Mesenchymal stem cell (in vitro differentiated cells and primary cell): ENCODE data around the gene LCLAT1.

Source experiments
- DNase-seq: peaks from one replicate; pipeline ENCODE4 v3.0.0-alpha.2; 2013
- H2AFZ ChIP-seq: one replicate; pipeline ENCODE4 v1.6.1; 2013; ENCODE audit warnings: low read depth, mild to moderate bottlenecking, control low read depth, inconsistent platforms, low read length, moderate library complexity
- H2AK5ac ChIP-seq: 2 replicates; pipeline ENCODE4 v1.6.1; 2013; ENCODE audit warnings: low read length, moderate library complexity, mild to moderate bottlenecking, inconsistent platforms; ENCODE audit not compliant: severe bottlenecking
- H2BK120ac ChIP-seq: one replicate; pipeline ENCODE4 v1.6.1; 2013; ENCODE audit warnings: low read depth, mild to moderate bottlenecking, inconsistent platforms, low read length, moderate library complexity
- H2BK12ac ChIP-seq, 2 experiments: one replicate each; pipeline ENCODE4 v1.6.1; 2013; ENCODE audit warnings: inconsistent platforms in 2 of 2, low read length in 2 of 2, mild to moderate bottlenecking in 2 of 2, moderate library complexity in 2 of 2, control low read depth in 1 of 2
- H2BK15ac ChIP-seq: one replicate; pipeline ENCODE4 v1.6.1; 2013; ENCODE audit warnings: mild to moderate bottlenecking, low read depth, inconsistent platforms; ENCODE audit not compliant: poor library complexity, severe bottlenecking
- H2BK5ac ChIP-seq: 2 replicates; pipeline ENCODE4 v1.6.1; 2013; ENCODE audit warnings: low read depth, mild to moderate bottlenecking, low read length, control low read depth, inconsistent platforms; ENCODE audit not compliant: poor library complexity, severe bottlenecking
- H3K14ac ChIP-seq, 2 experiments: one replicate each; pipeline ENCODE4 v1.6.1; 2013; ENCODE audit warnings: inconsistent platforms in 2 of 2, low read length in 2 of 2, control low read depth in 1 of 2, mild to moderate bottlenecking in 1 of 2, moderate library complexity in 1 of 2
- H3K18ac ChIP-seq, 2 experiments: one replicate each; pipeline ENCODE4 v1.6.1; 2013; ENCODE audit warnings: inconsistent platforms in 2 of 2, low read length in 2 of 2, control low read depth in 1 of 2, low read depth in 1 of 2, mild to moderate bottlenecking in 1 of 2
- H3K23ac ChIP-seq, 2 experiments: one replicate each; pipeline ENCODE4 v1.6.1; 2013; ENCODE audit warnings: inconsistent platforms in 2 of 2, low read length in 2 of 2, mild to moderate bottlenecking in 2 of 2, moderate library complexity in 2 of 2, control low read depth in 1 of 2
- H3K27ac ChIP-seq: 2 replicates; pipeline ENCODE4 v1.5.1; 2013; ENCODE audit warnings: mild to moderate bottlenecking, moderate library complexity, low read length, control low read depth, inconsistent platforms; ENCODE audit not compliant: poor library complexity, severe bottlenecking
- H3K27me3 ChIP-seq, 2 experiments: 2 replicates each; pipeline versions ENCODE4 v1.6.1 to v1.7.0; 2013; ENCODE audit warnings: low read length in 2 of 2, mild to moderate bottlenecking in 2 of 2, moderate library complexity in 2 of 2, control low read depth in 1 of 2, inconsistent platforms in 1 of 2; ENCODE audit not compliant: control insufficient read depth in 1 of 2, insufficient read depth in 1 of 2
- H3K36me3 ChIP-seq, 2 experiments: 2 replicates each; pipeline versions ENCODE4 v1.6.1 to v1.7.0; 2013; ENCODE audit warnings: low read length in 2 of 2, control low read depth in 1 of 2, inconsistent platforms in 1 of 2, low read depth in 1 of 2, mild to moderate bottlenecking in 1 of 2; ENCODE audit not compliant: insufficient read depth in 2 of 2, control insufficient read depth in 1 of 2
- H3K4ac ChIP-seq, 2 experiments: one replicate each; pipeline ENCODE4 v1.6.1; 2013; ENCODE audit warnings: inconsistent platforms in 2 of 2, low read length in 2 of 2, mild to moderate bottlenecking in 2 of 2, moderate library complexity in 2 of 2, control low read depth in 1 of 2, low read depth in 1 of 2
- H3K4me1 ChIP-seq: 2 replicates; pipeline ENCODE4 v1.6.1; 2013; ENCODE audit warnings: low read depth, low read length, control low read depth; ENCODE audit not compliant: control insufficient read depth, insufficient read depth
- H3K4me2 ChIP-seq: 2 replicates; pipeline ENCODE4 v1.6.1; 2013; ENCODE audit warnings: low read length, mild to moderate bottlenecking, inconsistent platforms; ENCODE audit not compliant: poor library complexity, severe bottlenecking
- H3K4me3 ChIP-seq, 2 experiments: 2 replicates each; pipeline versions ENCODE4 v1.5.1 to v1.7.0; 2013; ENCODE audit warnings: low read length in 2 of 2, mild to moderate bottlenecking in 2 of 2, control low read depth in 1 of 2, low read depth in 1 of 2; ENCODE audit not compliant: insufficient read depth in 1 of 2
- H3K79me1 ChIP-seq: replicated peaks from 2 replicates; pipeline ENCODE4 v1.6.1; 2013; ENCODE audit warnings: mild to moderate bottlenecking, control low read depth, low read length, inconsistent platforms; ENCODE audit not compliant: poor library complexity, severe bottlenecking
- H3K9ac ChIP-seq: 2 replicates; pipeline ENCODE4 v1.7.0; 2013; ENCODE audit warnings: mild to moderate bottlenecking, low read length, moderate library complexity
- H3K9me3 ChIP-seq: 2 replicates; pipeline ENCODE4 v1.7.0; 2013; ENCODE audit warnings: mild to moderate bottlenecking, low read length; ENCODE audit not compliant: control insufficient read depth
- H4K8ac ChIP-seq: one replicate; pipeline ENCODE4 v1.6.1; 2013; ENCODE audit warnings: inconsistent platforms, mild to moderate bottlenecking, low read length, moderate library complexity
- H4K91ac ChIP-seq: one replicate; pipeline ENCODE4 v1.6.1; 2013; ENCODE audit warnings: mild to moderate bottlenecking, low read length, inconsistent platforms
- whole genome bisulfite sequencing: methylation state at CpG from one replicate; pipeline ENCODE4 v1.1.7; 2013; ENCODE audit warnings: mixed read lengths; 5-methylcytosine and 5-hydroxymethylcytosine counted together

Gene LCLAT1

GRCh38 chr2:30509716-30510115 lies 62.7 kb downstream of the LCLAT1 start:
- no peak overlapping the region for H2BK12ac ChIP-seq
- H3K4me3 ChIP-seq: no peak overlapping the region
- no peak overlapping the region for H2AK5ac ChIP-seq
- H4K8ac ChIP-seq: no peak overlapping the region
- H2BK15ac ChIP-seq: no peak overlapping the region
- H3K4ac ChIP-seq: no peak overlapping the region
- H2BK120ac ChIP-seq: no peak overlapping the region
- no peak overlapping the region for H4K91ac ChIP-seq
- no peaks in the 10 kb centered on the region for H3K36me3 ChIP-seq
- H3K27me3 ChIP-seq: no peaks in the 10 kb centered on the region
- H3K9ac ChIP-seq: no peak overlapping the region
- no peak overlapping the region for H3K4me2 ChIP-seq
- H3K27ac ChIP-seq: no peak overlapping the region
- no peak overlapping the region for H3K18ac ChIP-seq
- no peak overlapping the region for H3K14ac ChIP-seq
- H2BK5ac ChIP-seq: no peak overlapping the region
- no peaks in the 10 kb centered on the region for H3K4me1 ChIP-seq
- DNase-seq: no peak
- H3K23ac ChIP-seq: no peak overlapping the region
- H3K9me3 ChIP-seq: no peaks in the 10 kb centered on the region
- 96% methylated on average over 5 of the region's 5 CpGs for WGBS
- H3K79me1 ChIP-seq: peaks cover 13% of the 10 kb centered on the region
- no peak overlapping the region for H2AFZ ChIP-seq

GRCh38 chr2:30510409-30510808 lies 63.4 kb downstream of the LCLAT1 start:
- no peak overlapping the region for H3K4me3 ChIP-seq
- H2AK5ac ChIP-seq: no peak overlapping the region
- peaks cover 13% of the 10 kb centered on the region for H3K79me1 ChIP-seq
- H2AFZ ChIP-seq: no peak overlapping the region
- no peak overlapping the region for H2BK5ac ChIP-seq
- no peak overlapping the region for H2BK120ac ChIP-seq
- no peak overlapping the region for H4K8ac ChIP-seq
- no peaks in the 10 kb centered on the region for H3K9me3 ChIP-seq
- H3K18ac ChIP-seq: no peak overlapping the region
- no peak overlapping the region for H3K23ac ChIP-seq
- 43% methylated on average over 1 of the region's 4 CpGs for WGBS
- no peak overlapping the region for H3K27ac ChIP-seq
- peak overlapping the region; percentile 49 for H3K9ac ChIP-seq
- no peak for DNase-seq
- no peak overlapping the region for H3K4ac ChIP-seq
- no peaks in the 10 kb centered on the region for H3K36me3 ChIP-seq
- no peaks in the 10 kb centered on the region for H3K27me3 ChIP-seq
- no peak overlapping the region for H2BK12ac ChIP-seq
- no peak overlapping the region for H3K4me2 ChIP-seq
- H4K91ac ChIP-seq: no peak overlapping the region
- H2BK15ac ChIP-seq: no peak overlapping the region
- no peak overlapping the region for H3K14ac ChIP-seq
- H3K4me1 ChIP-seq: no peaks in the 10 kb centered on the region

- Histone ChIP-seq H3K23ac (no peak overlapping the region), H2AFZ (no peak overlapping the region)
- 13% methylated on average over 7 of the region's 8 CpGs for WGBS
Observed at GRCh38 chr2:30511122-30512083, 64.4 kb downstream of the LCLAT1 start.

GRCh38 chr2:30512243-30512886 lies 65.3 kb downstream of the LCLAT1 start:
- H2BK12ac ChIP-seq: peak overlapping the region in 1 of 2 experiments; percentile 42
- no peak for DNase-seq
- H4K8ac ChIP-seq: no peak overlapping the region
- H3K14ac ChIP-seq: no peak overlapping the region
- no peak overlapping the region for H2AFZ ChIP-seq
- no peak overlapping the region for H3K4ac ChIP-seq
- no peak overlapping the region for H2BK120ac ChIP-seq
- no peak overlapping the region for H3K4me2 ChIP-seq
- H3K27ac ChIP-seq: no peak overlapping the region
- no peak overlapping the region for H2BK5ac ChIP-seq
- no peaks in the 10 kb centered on the region for H3K36me3 ChIP-seq
- H3K23ac ChIP-seq: no peak overlapping the region
- no CpG with 5 or more reads among the region's 3 CpGs for WGBS
- no peak overlapping the region for H3K18ac ChIP-seq
- no peak overlapping the region for H4K91ac ChIP-seq
- H3K9me3 ChIP-seq: no peaks in the 10 kb centered on the region
- H2AK5ac ChIP-seq: no peak overlapping the region
- no peaks in the 10 kb centered on the region for H3K27me3 ChIP-seq
- no peak overlapping the region for H3K4me3 ChIP-seq
- no peak overlapping the region for H3K9ac ChIP-seq
- peaks cover 17% of the 10 kb centered on the region for H3K79me1 ChIP-seq
- H3K4me1 ChIP-seq: no peaks in the 10 kb centered on the region
- no peak overlapping the region for H2BK15ac ChIP-seq

More at GRCh38 chr2:30511122-30512083, 64.4 kb downstream of the LCLAT1 start:
- H2BK12ac ChIP-seq: no peak overlapping the region
- peak overlapping the region in 1 of 2 experiments; percentile 29 for H3K18ac ChIP-seq
- H3K9ac ChIP-seq: peak overlapping the region; percentile 49
- no peak overlapping the region for H3K14ac ChIP-seq
- no peak overlapping the region for H3K27ac ChIP-seq
- H2BK120ac ChIP-seq: no peak overlapping the region
- no peak overlapping the region for H2AK5ac ChIP-seq
- no peak overlapping the region for H3K4ac ChIP-seq
- DNase-seq: peak; percentile 80
- H4K91ac ChIP-seq: no peak overlapping the region
- H3K9me3 ChIP-seq: no peaks in the 10 kb centered on the region
- H3K79me1 ChIP-seq: peaks cover 13% of the 10 kb centered on the region
- peak overlapping the region; percentile 44 for H2BK5ac ChIP-seq
- no peaks in the 10 kb centered on the region for H3K27me3 ChIP-seq
- H3K4me2 ChIP-seq: no peak overlapping the region
- no peak overlapping the region for H3K4me3 ChIP-seq
- H3K36me3 ChIP-seq: no peaks in the 10 kb centered on the region
- H4K8ac ChIP-seq: no peak overlapping the region
- no peaks in the 10 kb centered on the region for H3K4me1 ChIP-seq
- H2BK15ac ChIP-seq: no peak overlapping the region
